DND-41 (cell line): ENCODE measurements around the gene SOWAHA.
"Not testable (repeated sequence)": the region's sequence is repeated elsewhere in the genome, so short reads cannot be mapped to it uniquely, and the experiment has no call there.

Experiments used
- ATAC-seq: fragments of 200-7000 bp; cut with Tn5 transposase; 3 replicates; pipeline ENCODE4 v1.9.1; 2021; ENCODE audit warnings: low read depth; ENCODE audit not compliant: insufficient read depth
- DNase-seq: peaks from one replicate; pipeline ENCODE4 v3.0.0-alpha.2; 2020
- H2AFZ ChIP-seq: 2 replicates; pipeline ENCODE4 v1.6.0; 2012; ENCODE audit warnings: low read depth, low read length
- H3K27ac ChIP-seq: 2 replicates; pipeline ENCODE4 v1.5.1; 2012; ENCODE audit warnings: low read length, inconsistent platforms
- H3K27me3 ChIP-seq: fragments of 200-600 bp; sonication (generic); 2 replicates; pipeline ENCODE4 v1.6.0; 2012; ENCODE audit warnings: low read length, mild to moderate bottlenecking, inconsistent platforms; ENCODE audit not compliant: insufficient read depth, poor library complexity
- H3K36me3 ChIP-seq: 2 replicates; pipeline ENCODE4 v1.5.1; 2012; ENCODE audit warnings: low read length, inconsistent platforms; ENCODE audit not compliant: insufficient read depth
- H3K4me1 ChIP-seq: 2 replicates; pipeline ENCODE4 v1.5.1; 2012; ENCODE audit warnings: mild to moderate bottlenecking, low read length; ENCODE audit not compliant: insufficient read depth
- H3K4me2 ChIP-seq: 2 replicates; pipeline ENCODE4 v1.6.0; 2012; ENCODE audit warnings: mild to moderate bottlenecking, moderate library complexity, low read length, inconsistent platforms; ENCODE audit not compliant: insufficient read depth
- H3K4me3 ChIP-seq, 2 experiments: fragments of 200-600 bp in 1 of 2; shearing (Covaris generic) in 1 of 2; 2 replicates each; pipeline ENCODE4 v1.5.1; 2012 to 2016; ENCODE audit warnings: inconsistent platforms in 2 of 2, low read length in 2 of 2, mild to moderate bottlenecking in 2 of 2, low read depth in 1 of 2, moderate library complexity in 1 of 2
- H3K79me2 ChIP-seq: 2 replicates; pipeline ENCODE4 v1.6.0; 2012; ENCODE audit warnings: low read length, inconsistent platforms; ENCODE audit not compliant: insufficient read depth
- H3K9ac ChIP-seq: 2 replicates; pipeline ENCODE4 v1.6.0; 2012; ENCODE audit warnings: low read depth, mild to moderate bottlenecking, inconsistent platforms, low read length, moderate library complexity
- H3K9me3 ChIP-seq: 2 replicates; pipeline ENCODE4 v1.5.1; 2012; ENCODE audit warnings: low read length, moderate library complexity, mild to moderate bottlenecking, inconsistent platforms; ENCODE audit not compliant: insufficient read depth, severe bottlenecking
- H4K20me1 ChIP-seq: 2 replicates; pipeline ENCODE4 v1.6.0; 2012; ENCODE audit warnings: low read length; ENCODE audit not compliant: insufficient read depth
- CTCF ChIP-seq: IDR thresholded peaks from 2 replicates; pipeline ENCODE4 v1.5.1; 2012; ENCODE audit warnings: borderline replicate concordance, low read length, moderate library complexity, mild to moderate bottlenecking; ENCODE audit not compliant: poor library complexity, severe bottlenecking; ENCODE audit errors: extremely low read depth
- EZH2 ChIP-seq: IDR thresholded peaks from 3 replicates; pipeline ENCODE4 v1.6.1; 2012; ENCODE audit warnings: borderline replicate concordance, low read depth, mild to moderate bottlenecking, moderate library complexity, low read length, inconsistent platforms; ENCODE audit not compliant: severe bottlenecking

SOWAHA gene

GRCh38 chr5:132799392-132799791 lies 13.7 kb upstream of the SOWAHA start:
- Histone ChIP-seq H3K4me1 (no peaks in the 10 kb centered on the region), H4K20me1 (no peaks in the 10 kb centered on the region), H3K4me2 (no peak overlapping the region), H3K27ac (no peak overlapping the region), H2AFZ (no peak overlapping the region), H3K79me2 (no peaks in the 10 kb centered on the region), H3K9ac (no peak overlapping the region), H3K27me3 (peaks cover 11% of the 10 kb centered on the region), H3K36me3 (no peaks in the 10 kb centered on the region), H3K4me3 (no peak overlapping the region), H3K9me3 (no peaks in the 10 kb centered on the region)
- DNase-seq (no peak), ATAC-seq (no peak)
- no peak for TF ChIP-seq CTCF
- TF ChIP-seq EZH2, result no peak

GRCh38 chr5:132800545-132800944 lies 12.6 kb upstream of the SOWAHA start:
- H4K20me1 ChIP-seq, result no peaks in the 10 kb centered on the region
- no peak overlapping the region for H2AFZ ChIP-seq
- H3K4me3 ChIP-seq, result no peak overlapping the region
- DNase-seq (no peak), ATAC-seq (no peak)
- no peak overlapping the region for H3K27ac ChIP-seq
- H3K4me2 ChIP-seq, result no peak overlapping the region
- no peaks in the 10 kb centered on the region for H3K4me1 ChIP-seq
- peaks cover 11% of the 10 kb centered on the region for H3K27me3 ChIP-seq
- no peak overlapping the region for H3K9ac ChIP-seq
- H3K9me3 ChIP-seq, result no peaks in the 10 kb centered on the region
- no peaks in the 10 kb centered on the region for H3K79me2 ChIP-seq
- TF ChIP-seq EZH2 (no peak), CTCF (no peak)
- H3K36me3 ChIP-seq, result no peaks in the 10 kb centered on the region

GRCh38 chr5:132802044-132802684 lies 10.9 kb upstream of the SOWAHA start:
- no peaks in the 10 kb centered on the region for H4K20me1 ChIP-seq
- no peak overlapping the region for H3K4me2 ChIP-seq
- no peak for ATAC-seq
- H3K36me3 ChIP-seq, result no peaks in the 10 kb centered on the region
- no peak overlapping the region for H3K9ac ChIP-seq
- H3K4me1 ChIP-seq, result no peaks in the 10 kb centered on the region
- H3K4me3 ChIP-seq, result no peak overlapping the region
- peaks cover 11% of the 10 kb centered on the region for H3K27me3 ChIP-seq
- no peak for TF ChIP-seq CTCF
- no peak for TF ChIP-seq EZH2
- no peak overlapping the region for H3K27ac ChIP-seq
- no peak overlapping the region for H2AFZ ChIP-seq
- H3K79me2 ChIP-seq, result no peaks in the 10 kb centered on the region
- no peaks in the 10 kb centered on the region for H3K9me3 ChIP-seq
- DNase-seq, result no peak

GRCh38 chr5:132802685-132803066 lies 10.4 kb upstream of the SOWAHA start:
- not testable (repeated sequence) for H4K20me1 ChIP-seq, H2AFZ ChIP-seq, H3K4me1 ChIP-seq, DNase-seq, H3K4me2 ChIP-seq, H3K4me3 ChIP-seq, H3K79me2 ChIP-seq, H3K36me3 ChIP-seq, ATAC-seq, H3K9me3 ChIP-seq, H3K9ac ChIP-seq, H3K27ac ChIP-seq
- peaks cover 11% of the 10 kb centered on the region for H3K27me3 ChIP-seq

GRCh38 chr5:132804219-132804618 lies 8.9 kb upstream of the SOWAHA start:
- not testable (repeated sequence) for H3K9ac ChIP-seq, H3K4me1 ChIP-seq, H3K36me3 ChIP-seq, H4K20me1 ChIP-seq, H2AFZ ChIP-seq, ATAC-seq, H3K9me3 ChIP-seq, H3K27ac ChIP-seq, DNase-seq, H3K79me2 ChIP-seq, H3K4me3 ChIP-seq, H3K4me2 ChIP-seq
- H3K27me3 ChIP-seq, result peaks cover 11% of the 10 kb centered on the region

- not testable (repeated sequence) for H3K9me3 ChIP-seq, H3K27ac ChIP-seq, H3K79me2 ChIP-seq, H4K20me1 ChIP-seq, H3K36me3 ChIP-seq, H3K4me1 ChIP-seq, ATAC-seq, H2AFZ ChIP-seq, H3K4me2 ChIP-seq, DNase-seq, H3K9ac ChIP-seq, H3K4me3 ChIP-seq
- peaks cover 14% of the 10 kb centered on the region for H3K27me3 ChIP-seq
Measured at GRCh38 chr5:132805872-132806271, 7.2 kb upstream of the SOWAHA start.
